ENCODE measurements around the gene PHF11. TPM values are rescaled to one million over a fixed set of nuclear protein-coding genes. Genes with fewer than 3 reads are reported as not detected.

The PHF11 gene
- total RNA-seq, 2 donors from 2014 or later: 22.7 to 30.1 TPM

- no peak for ATAC-seq
- no peak for TF ChIP-seq POLR2A (IDR thresholded peaks at IDR 0.05)
- TF ChIP-seq CTCF (IDR thresholded peaks at IDR 0.05): no peak
- intact Hi-C loops (cut with DNase I): no loop called here
- no peaks in the 10 kb centered on the region for H3K4me1 ChIP-seq
- no peaks in the 10 kb centered on the region for H3K27me3 ChIP-seq
- no peak overlapping the region for H3K4me3 ChIP-seq
- peaks cover 0 to 7% of the 10 kb centered on the region in 2 donors for H3K36me3 ChIP-seq (replicated peaks in 1 of 2; ENCODE audit: insufficient read depth in 1 of 2, low read depth in 2 of 2)
- no peak for DNase-seq
- H3K27ac ChIP-seq: no peak overlapping the region
- no peaks in the 10 kb centered on the region for H3K9me3 ChIP-seq
- 69 to 79% methylated on average over 4 of the region's 4 CpGs for WGBS, 2 donors
Observed at GRCh38 chr13:49521224-49521623, 25.5 kb downstream of the PHF11 start.

GRCh38 chr13:49524740-49525501, 29.2 kb downstream of the PHF11 start:
- WGBS, 2 donors: 96 to 97% methylated on average over 5 of the region's 5 CpGs
- no peaks in the 10 kb centered on the region for H3K9me3 ChIP-seq
- ATAC-seq (no peak), DNase-seq (no peak)
- intact Hi-C loops (cut with DNase I): no loop called here
- TF ChIP-seq POLR2A (IDR thresholded peaks at IDR 0.05) (no peak), CTCF (IDR thresholded peaks at IDR 0.05) (no peak)
- H3K4me3 ChIP-seq: no peak overlapping the region
- no peak overlapping the region for H3K27ac ChIP-seq
- peaks cover 0 to 7% of the 10 kb centered on the region in 2 donors for H3K36me3 ChIP-seq (replicated peaks in 1 of 2; ENCODE audit: insufficient read depth in 1 of 2, low read depth in 2 of 2)
- no peaks in the 10 kb centered on the region for H3K27me3 ChIP-seq
- no peaks in the 10 kb centered on the region for H3K4me1 ChIP-seq

- intact Hi-C loops (cut with DNase I): no loop called here
- H3K27ac ChIP-seq: no peak overlapping the region
- no peaks in the 10 kb centered on the region for H3K9me3 ChIP-seq
- H3K4me3 ChIP-seq: no peak overlapping the region
- no peaks in the 10 kb centered on the region for H3K27me3 ChIP-seq
- no peak for TF ChIP-seq POLR2A (IDR thresholded peaks at IDR 0.05)
- TF ChIP-seq CTCF (IDR thresholded peaks at IDR 0.05): no peak
- H3K4me1 ChIP-seq: no peaks in the 10 kb centered on the region
- peaks cover 0 to 3% of the 10 kb centered on the region in 2 donors for H3K36me3 ChIP-seq (replicated peaks in 1 of 2; ENCODE audit: insufficient read depth in 1 of 2, low read depth in 2 of 2)
- no peak for ATAC-seq
- DNase-seq: peak in 1 of 4 donors; percentile 11
- WGBS, 2 donors: 39% methylated on average over 2 of the region's 2 CpGs
Observed at GRCh38 chr13:49527123-49527522, 31.4 kb downstream of the PHF11 start.

- intact Hi-C loops (cut with DNase I): no loop called here
- H3K4me1 ChIP-seq: no peaks in the 10 kb centered on the region
- WGBS, 2 donors: 68 to 77% methylated on average over 1 of the region's 1 CpG
- H3K9me3 ChIP-seq: no peaks in the 10 kb centered on the region
- ATAC-seq (no peak), DNase-seq (no peak)
- H3K36me3 ChIP-seq (replicated peaks in 1 of 2; ENCODE audit: insufficient read depth in 1 of 2, low read depth in 2 of 2): peaks cover 0 to 5% of the 10 kb centered on the region in 2 donors
- no peak overlapping the region for H3K27ac ChIP-seq
- H3K27me3 ChIP-seq: no peaks in the 10 kb centered on the region
- TF ChIP-seq POLR2A (IDR thresholded peaks at IDR 0.05): no peak
- TF ChIP-seq CTCF (IDR thresholded peaks at IDR 0.05): no peak
- no peak overlapping the region for H3K4me3 ChIP-seq
Observed at GRCh38 chr13:49528161-49528560, 32.4 kb downstream of the PHF11 start.

- no peaks in the 10 kb centered on the region for H3K27me3 ChIP-seq
- intact Hi-C loops (cut with DNase I): no loop called here
- 77 to 88% methylated on average over 7 of the region's 7 CpGs for WGBS, 2 donors
- H3K36me3 ChIP-seq (replicated peaks in 1 of 2; ENCODE audit: insufficient read depth in 1 of 2, low read depth in 2 of 2): peaks cover 0 to 5% of the 10 kb centered on the region in 2 donors
- H3K4me1 ChIP-seq: no peaks in the 10 kb centered on the region
- H3K9me3 ChIP-seq: no peaks in the 10 kb centered on the region
- no peak overlapping the region for H3K27ac ChIP-seq
- ATAC-seq: no peak
- no peak for TF ChIP-seq CTCF (IDR thresholded peaks at IDR 0.05)
- TF ChIP-seq POLR2A (IDR thresholded peaks at IDR 0.05): no peak
- peak in 1 of 4 donors; percentile 37 for DNase-seq
- H3K4me3 ChIP-seq: no peak overlapping the region
Observed at GRCh38 chr13:49530457-49530856, 34.7 kb downstream of the PHF11 start.
